WI38 (cell line): ENCODE measurements around the gene NFIA.

Experiments used
- H3K4me3 ChIP-seq: 2 replicates; pipeline ENCODE4 v1.5.1; 2011; ENCODE audit warnings: low read depth, mild to moderate bottlenecking, control low read depth, low read length
- TF ChIP-seq, protein P1 (sequence below): IDR thresholded peaks from 2 replicates; pipeline ENCODE4 v1.5.1; 2012; ENCODE audit warnings: low read depth, mild to moderate bottlenecking, control low read depth, low read length

The NFIA gene

DNA sequence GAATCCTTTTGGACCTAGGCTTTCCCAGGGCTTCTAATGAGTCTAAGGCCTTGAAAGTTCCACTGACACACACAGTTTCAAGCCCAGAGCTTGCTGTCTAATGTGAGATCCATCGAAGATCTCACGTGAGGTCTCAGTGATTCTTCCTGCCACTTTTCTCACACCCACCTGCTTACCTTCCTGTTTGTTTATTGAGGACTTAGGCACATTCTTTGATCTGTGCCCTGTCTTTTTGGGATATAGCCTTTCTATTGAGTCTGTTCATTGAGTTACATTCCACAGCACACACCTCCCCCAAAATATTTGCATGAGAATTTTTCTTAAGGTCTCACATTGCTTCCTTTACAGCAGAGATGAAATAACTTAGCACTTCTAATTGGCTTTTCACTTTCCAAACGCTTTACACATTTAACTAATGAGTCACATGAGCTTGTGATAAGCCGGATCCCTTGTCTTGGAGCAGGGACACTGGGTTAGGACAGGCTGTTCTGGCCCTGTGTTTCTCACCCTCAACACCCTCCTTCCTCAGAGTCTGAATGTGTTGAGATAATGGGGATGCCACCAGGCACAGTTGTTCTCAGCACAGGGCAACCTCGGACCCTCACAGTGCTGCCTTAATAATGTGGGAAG is 354.2 kb downstream of the NFIA start:
- no peak overlapping the region for H3K4me3 ChIP-seq
- TF ChIP-seq, protein P1, sequence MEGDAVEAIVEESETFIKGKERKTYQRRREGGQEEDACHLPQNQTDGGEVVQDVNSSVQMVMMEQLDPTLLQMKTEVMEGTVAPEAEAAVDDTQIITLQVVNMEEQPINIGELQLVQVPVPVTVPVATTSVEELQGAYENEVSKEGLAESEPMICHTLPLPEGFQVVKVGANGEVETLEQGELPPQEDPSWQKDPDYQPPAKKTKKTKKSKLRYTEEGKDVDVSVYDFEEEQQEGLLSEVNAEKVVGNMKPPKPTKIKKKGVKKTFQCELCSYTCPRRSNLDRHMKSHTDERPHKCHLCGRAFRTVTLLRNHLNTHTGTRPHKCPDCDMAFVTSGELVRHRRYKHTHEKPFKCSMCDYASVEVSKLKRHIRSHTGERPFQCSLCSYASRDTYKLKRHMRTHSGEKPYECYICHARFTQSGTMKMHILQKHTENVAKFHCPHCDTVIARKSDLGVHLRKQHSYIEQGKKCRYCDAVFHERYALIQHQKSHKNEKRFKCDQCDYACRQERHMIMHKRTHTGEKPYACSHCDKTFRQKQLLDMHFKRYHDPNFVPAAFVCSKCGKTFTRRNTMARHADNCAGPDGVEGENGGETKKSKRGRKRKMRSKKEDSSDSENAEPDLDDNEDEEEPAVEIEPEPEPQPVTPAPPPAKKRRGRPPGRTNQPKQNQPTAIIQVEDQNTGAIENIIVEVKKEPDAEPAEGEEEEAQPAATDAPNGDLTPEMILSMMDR, result no peak

DNA sequence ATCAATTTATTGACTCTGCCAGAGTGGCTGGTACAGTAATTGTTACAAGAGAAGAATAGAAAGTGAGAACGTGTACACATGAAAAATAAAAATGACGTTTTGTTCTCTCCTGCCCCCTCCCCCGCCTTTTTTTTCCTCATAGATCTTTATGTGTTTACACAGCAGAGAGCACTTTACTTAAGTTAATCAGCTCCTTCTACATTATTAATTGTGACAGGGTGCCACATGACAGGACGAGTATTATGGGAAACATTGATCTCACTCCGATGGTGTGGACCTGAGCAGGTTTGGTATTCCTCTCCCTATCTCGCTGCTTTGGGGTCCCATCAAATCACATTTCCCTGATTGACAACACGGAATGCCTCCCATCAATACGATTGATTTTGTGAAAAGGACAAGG is 356.9 kb downstream of the NFIA start:
- TF ChIP-seq, protein P1, result no peak
- no peak overlapping the region for H3K4me3 ChIP-seq

DNA sequence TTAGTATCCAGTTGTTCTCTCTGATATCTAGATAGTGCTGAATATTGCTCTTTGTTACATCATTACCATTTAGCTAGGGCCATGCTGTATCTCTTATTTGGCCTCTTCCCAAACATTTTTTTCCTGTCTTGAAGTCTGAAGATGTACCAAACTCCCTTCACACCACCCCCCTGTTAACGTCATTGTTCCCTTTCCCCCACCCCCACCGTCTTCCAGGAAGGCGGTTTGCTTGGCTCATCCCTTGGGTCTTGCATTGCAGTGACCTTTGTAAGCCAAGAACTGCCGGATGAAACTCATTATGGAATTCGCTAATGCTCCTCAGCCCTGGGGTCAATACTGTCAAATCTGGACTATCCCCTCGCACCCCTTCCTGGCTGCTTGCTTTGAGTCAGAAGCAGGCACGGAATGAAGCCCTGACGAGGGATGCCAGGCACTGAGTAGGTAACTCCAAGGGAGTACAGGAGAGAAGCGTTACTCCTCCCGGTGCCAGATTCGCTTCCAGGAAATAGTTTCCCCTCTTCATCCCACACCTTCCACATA is 359.4 kb downstream of the NFIA start:
- no peak overlapping the region for H3K4me3 ChIP-seq
- TF ChIP-seq, protein P1, result no peak

DNA sequence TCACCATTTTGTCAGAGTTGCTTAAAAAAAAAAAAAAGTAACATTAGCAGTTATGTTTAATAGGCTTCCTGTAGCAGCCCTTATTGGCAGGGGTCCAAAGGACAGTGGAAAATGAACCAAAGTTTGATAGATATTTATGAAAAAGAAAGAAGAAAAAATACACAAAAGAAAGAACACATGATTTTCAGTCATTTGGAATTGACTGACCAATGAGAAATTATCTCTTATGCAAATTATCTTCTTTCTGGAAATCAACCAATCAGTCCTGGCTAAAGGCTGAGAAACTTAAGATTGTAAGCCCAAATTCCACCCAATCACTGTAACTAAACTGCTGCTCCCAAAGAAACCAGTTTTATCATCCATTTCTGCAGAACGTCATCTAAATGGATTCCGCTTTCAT is 360.2 kb downstream of the NFIA start:
- no peak overlapping the region for H3K4me3 ChIP-seq

DNA sequence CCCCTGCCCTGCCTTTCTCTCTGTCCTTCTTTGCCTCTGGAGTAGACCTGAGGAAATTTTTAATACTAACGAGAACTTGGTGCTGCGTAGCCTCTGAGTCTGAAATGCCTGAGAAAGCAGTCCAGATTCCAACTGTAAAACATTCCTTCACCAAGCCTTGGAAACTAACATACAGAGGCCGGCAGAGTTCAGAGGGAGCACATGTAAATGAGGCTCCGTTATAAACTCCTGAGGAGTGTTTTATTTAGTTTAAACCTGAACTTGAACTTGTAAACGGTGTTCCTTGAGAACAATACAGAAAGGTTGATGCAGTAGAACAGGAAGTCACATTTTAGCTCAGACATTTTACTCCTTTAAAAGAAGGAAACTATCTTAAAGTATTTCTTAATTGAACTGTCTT is 361.9 kb downstream of the NFIA start:
- H3K4me3 ChIP-seq, result no peak overlapping the region

More for the DNA sequence above, 360.2 kb downstream of the NFIA start:
- TF ChIP-seq, protein P1, result no peak

DNA sequence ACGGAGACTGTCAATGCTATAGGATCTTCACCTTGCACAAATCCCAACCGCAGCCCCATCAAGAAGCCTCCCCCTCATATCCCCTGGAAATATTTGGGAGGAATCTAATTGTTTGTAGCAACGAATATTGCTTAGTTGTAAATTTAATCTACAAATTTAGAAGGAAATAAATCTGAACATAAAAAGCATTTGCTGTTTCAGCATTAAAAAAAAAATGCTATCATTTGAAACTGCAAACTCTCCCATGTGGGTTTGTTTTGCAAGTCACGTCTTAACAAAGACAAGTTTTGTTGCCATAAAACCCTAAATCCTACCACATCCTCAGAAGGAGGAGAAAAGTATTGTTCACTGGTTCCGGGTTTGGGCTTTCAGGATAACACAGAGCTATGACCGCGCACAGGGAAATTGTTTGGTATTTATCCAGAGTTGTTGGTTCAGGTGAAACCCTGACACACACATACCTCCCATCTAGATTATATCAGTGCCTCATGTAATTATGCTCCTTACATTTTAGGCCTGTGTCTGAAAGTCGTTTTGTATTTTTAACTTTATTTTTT is 363.0 kb downstream of the NFIA start:
- H3K4me3 ChIP-seq, result no peak overlapping the region
- TF ChIP-seq, protein P1, result no peak

More for the DNA sequence above, 361.9 kb downstream of the NFIA start:
- TF ChIP-seq, protein P1, result no peak

DNA sequence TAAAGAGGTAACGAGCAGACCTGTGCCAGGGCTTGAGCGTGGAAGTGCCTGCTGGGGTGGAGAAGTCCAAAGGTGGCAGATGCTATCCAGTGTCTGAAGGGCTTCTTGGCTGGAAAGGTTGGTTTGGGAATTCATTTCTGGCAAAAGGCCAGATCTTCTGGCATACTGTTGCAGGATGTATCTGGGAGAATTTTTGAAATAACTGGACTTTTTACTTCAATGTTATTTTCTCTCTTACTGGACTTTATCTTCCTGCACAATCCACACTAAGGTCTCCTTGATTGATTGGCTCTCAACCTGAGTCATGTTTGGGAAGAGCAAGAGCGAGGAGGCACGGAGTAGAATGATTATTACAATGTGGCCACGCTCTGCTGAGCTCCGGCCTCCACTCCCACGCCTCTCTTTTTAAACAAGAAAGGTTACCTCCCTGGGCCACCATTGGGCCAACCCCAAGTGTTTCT is 364.2 kb downstream of the NFIA start:
- TF ChIP-seq, protein P1, result no peak
- no peak overlapping the region for H3K4me3 ChIP-seq
